Measurements from ENCODE around the gene PTPRH. TPM values are rescaled to one million over a fixed set of nuclear protein-coding genes. Genes with fewer than 3 reads are reported as not detected.

Gene PTPRH
- total and polyA plus RNA-seq, 9 of the 15 experiments (the other 6 are each of a cell fraction or from before 2014, with no cell fraction given), result 0.87 to 34.3 (median 22.7) TPM

GRCh38 chr19:55176076-55176475 lies 33.2 kb downstream of the PTPRH start (continued):
- TF ChIP-seq ZFX (CRISPR knock-in tag; IDR thresholded peaks at IDR 0.05) (no peak), ZNF740 (CRISPR knock-in tag; IDR thresholded peaks at IDR 0.05) (no peak), ZNF740 (tag; IDR thresholded peaks at IDR 0.05) (no peak), PML (IDR thresholded peaks at IDR 0.05; ENCODE audit: low read length) (0 out of 2 replicates have a peak, but pooled peaks have one; percentile 19), ZNF408 (CRISPR knock-in tag; IDR thresholded peaks at IDR 0.05; ENCODE audit: low read depth) (no peak), TRIM25 (IDR thresholded peaks at IDR 0.05; ENCODE audit: borderline replicate concordance) (no peak), NCOA4 (IDR thresholded peaks at IDR 0.05; ENCODE audit: partially characterized antibody) (no peak), EGR1 (conservative IDR thresholded peaks at IDR 0.05) (no peak), MEF2A (IDR thresholded peaks at IDR 0.05; ENCODE audit: control insufficient read depth, low read depth, low read length) (no peak), RBFOX2 (IDR thresholded peaks at IDR 0.05; ENCODE audit: low read depth, low read length) (no peak), RBM34 (IDR thresholded peaks at IDR 0.05; ENCODE audit: borderline replicate concordance, insufficient read depth, low read length) (no peak), ESRRA (IDR thresholded peaks at IDR 0.05; ENCODE audit: borderline replicate concordance, low read depth) (peak; percentile 18; the same call in 1 of the 2 replicates), PATZ1 (CRISPR knock-in tag; IDR thresholded peaks at IDR 0.05; ENCODE audit: borderline replicate concordance) (no peak), ZBTB5 (IDR thresholded peaks at IDR 0.05) (no peak), XRCC3 (IDR thresholded peaks at IDR 0.05) (no peak), SAFB (IDR thresholded peaks at IDR 0.05; ENCODE audit: borderline replicate concordance, low read depth, low read length) (no peak), NCOA2 (IDR thresholded peaks at IDR 0.05; ENCODE audit: partially characterized antibody in 2 of 2) (no peak), HDGF (IDR thresholded peaks at IDR 0.05) (no peak), CBX2 (IDR thresholded peaks at IDR 0.05; ENCODE audit: insufficient read depth, low read length, poor library complexity, severe bottlenecking) (no peak), NELFE (IDR thresholded peaks at IDR 0.05; ENCODE audit: insufficient read depth, insufficient read length) (no peak), SETDB1 (IDR thresholded peaks at IDR 0.05; ENCODE audit: low read length) (no peak), ELK1 (CRISPR knock-in tag; IDR thresholded peaks at IDR 0.05) (no peak)

Measured in K562 (cell line).